GM18519 (cell line): Measurements from ENCODE around the gene NBEA.

Experiments used
- ATAC-seq: cut with Tn5 transposase; IDR thresholded peaks from one replicate; pipeline ENCODE4 v1.9.1; 2021; ENCODE audit warnings: mild to moderate bottlenecking, moderate library complexity; ENCODE audit not compliant: unreplicated experiment, low FRiP score

NBEA gene

DNA sequence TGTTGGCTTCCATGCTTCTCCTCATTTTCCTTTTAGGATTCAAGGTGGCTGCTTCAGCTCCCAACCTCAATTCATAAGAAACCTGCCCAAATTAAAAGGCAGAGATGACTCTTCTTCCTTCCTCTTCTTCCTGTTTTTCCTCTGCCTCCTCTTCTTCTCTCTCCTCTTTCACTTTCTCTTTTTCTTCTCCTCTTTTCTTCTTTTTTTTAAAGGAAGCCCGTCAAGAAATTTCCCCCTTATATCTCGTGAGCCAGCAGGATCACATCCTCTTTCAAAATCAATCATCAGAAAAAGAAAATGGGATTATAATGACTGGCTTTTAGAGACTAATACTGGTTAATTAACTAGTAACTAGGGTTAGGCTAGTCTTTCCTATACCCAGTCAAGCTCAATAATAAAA, 220.3 kb downstream of the NBEA start:
- no peak for ATAC-seq

- peak; percentile 43 for ATAC-seq
Measured at GRCh38 chr13:35163674-35164073, 221.6 kb downstream of the NBEA start.

GRCh38 chr13:35164324-35164932, 222.4 kb downstream of the NBEA start:
- peak; percentile 65 for ATAC-seq

DNA sequence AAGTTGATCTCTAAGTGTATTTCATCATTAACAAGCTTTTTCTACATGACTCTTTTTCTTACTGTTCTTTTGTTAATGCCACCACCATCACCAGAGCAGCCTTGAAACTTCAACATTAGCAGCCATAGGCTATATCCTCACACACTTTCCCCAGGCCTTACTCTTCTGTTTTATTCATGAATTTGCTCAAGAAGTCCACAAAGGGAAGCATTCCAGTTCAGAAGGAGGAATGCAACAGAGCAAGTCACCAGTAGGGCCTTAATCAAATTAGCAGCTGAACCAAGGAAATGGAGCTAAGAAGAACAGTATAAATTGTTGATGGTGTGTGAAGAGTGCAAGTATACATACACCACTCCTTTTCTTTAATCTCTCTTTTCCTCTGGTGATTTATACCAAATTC, 223.1 kb downstream of the NBEA start:
- ATAC-seq = no peak

DNA sequence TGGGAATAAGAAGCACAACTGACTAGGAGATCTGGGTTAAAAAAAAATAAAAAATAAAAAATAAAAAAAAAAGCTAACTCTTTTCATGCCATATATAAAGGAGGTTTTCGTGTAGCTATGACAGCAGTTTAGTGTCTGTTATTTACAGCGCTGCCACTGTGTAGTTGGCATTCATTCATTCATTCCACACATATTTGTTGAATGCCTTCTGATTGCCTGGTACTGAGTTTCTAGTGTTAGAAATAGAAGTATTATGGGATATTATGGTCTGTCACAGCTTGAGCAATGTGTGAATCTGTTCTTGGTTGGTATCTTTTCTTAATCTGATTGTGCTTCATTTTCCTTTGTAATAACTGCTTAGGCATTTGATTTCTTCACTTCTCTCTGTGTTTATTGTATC, 237.4 kb downstream of the NBEA start:
- ATAC-seq = no peak

GRCh38 chr13:35179920-35180663, 238.0 kb downstream of the NBEA start:
- no peak for ATAC-seq

- ATAC-seq = no peak
Measured at GRCh38 chr13:35190241-35190640, 248.2 kb downstream of the NBEA start.

- no peak for ATAC-seq
Measured at GRCh38 chr13:35191883-35192282, 249.8 kb downstream of the NBEA start.

DNA sequence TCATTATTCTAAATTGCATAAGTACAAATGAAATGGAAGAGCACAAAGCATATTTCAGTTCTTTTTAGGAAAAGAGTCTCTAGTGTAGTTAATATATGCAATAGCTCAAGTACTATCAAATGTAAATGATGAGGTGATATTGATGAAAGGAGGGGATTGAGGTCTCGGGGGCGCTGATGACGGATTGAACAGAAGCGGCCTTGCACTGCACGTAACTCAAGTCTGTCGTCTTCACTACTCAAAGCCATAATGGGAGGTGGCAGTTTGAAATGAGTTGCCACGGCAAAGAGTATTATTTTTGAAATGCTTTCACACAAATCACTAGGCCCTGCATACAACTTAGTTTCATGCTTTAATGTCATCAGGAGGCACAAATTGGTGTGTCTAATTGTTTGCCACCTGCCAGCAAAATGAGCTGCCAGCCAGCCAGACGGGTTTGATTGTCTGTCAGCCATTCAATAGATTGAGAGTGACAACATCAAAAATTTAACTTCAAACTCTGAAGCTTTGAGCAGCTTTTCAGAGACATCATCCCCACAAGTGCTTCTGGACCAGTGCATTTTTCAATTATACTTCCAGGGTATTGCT, 256.6 kb downstream of the NBEA start:
- no peak for ATAC-seq

GRCh38 chr13:35208587-35208986, 266.5 kb downstream of the NBEA start:
- no peak for ATAC-seq

DNA sequence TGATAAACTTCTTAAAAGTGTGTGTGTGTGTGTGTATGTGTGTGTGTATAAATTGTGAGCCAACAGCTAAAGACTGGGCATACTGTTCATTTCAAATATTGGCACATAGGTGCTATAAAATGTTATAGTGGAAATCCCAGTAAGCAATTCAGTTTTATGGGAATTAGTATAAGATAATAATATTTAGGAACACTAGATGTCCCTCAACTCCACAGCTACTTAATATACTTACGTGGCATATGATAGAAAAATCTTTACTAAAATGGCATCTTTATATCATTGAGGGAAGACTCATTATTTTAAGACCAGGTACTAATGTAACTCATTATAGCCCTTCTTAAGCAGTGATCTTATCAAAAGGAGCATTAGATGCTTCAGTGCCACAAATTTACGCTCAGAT, 268.2 kb downstream of the NBEA start:
- no peak for ATAC-seq

DNA sequence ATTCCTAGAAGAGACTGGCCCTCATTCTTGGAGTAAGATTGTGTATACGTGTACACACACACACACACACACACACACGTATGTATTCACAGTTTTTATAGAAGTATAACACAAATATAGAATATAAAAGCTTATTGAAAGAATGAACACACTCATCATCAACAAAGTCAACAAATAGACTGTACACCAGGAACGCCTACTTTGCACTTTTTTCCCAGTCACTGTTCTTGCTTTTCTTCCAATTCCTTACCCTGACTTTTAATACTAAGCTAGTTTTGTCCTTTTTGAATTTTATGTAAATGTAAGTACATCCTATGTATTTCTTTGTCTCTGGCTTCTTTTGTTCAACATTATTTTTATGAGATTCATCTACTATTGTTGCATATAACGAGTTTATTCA, 269.9 kb downstream of the NBEA start:
- no peak for ATAC-seq

DNA sequence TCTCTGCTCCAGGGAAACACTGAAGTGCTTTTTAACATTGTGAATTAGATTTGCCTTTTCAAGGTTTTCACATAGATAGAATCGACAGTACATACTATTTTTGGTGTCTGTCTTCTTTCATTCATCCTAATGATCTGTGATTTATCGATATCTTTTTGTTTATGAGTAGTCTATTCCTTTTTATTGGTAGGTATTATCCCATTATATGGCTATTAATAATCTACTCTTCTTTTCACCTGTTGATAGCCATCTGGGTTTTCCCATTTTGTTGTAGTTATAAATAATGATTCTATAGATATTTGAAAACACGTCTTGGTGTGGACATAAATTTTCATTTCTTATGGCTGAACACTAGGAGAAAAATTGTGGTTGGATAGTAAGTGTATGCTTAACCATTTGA, 271.8 kb downstream of the NBEA start:
- ATAC-seq = no peak

GRCh38 chr13:35216131-35216530, 274.1 kb downstream of the NBEA start:
- ATAC-seq = no peak

GRCh38 chr13:35219021-35219420, 277.0 kb downstream of the NBEA start:
- no peak for ATAC-seq

DNA sequence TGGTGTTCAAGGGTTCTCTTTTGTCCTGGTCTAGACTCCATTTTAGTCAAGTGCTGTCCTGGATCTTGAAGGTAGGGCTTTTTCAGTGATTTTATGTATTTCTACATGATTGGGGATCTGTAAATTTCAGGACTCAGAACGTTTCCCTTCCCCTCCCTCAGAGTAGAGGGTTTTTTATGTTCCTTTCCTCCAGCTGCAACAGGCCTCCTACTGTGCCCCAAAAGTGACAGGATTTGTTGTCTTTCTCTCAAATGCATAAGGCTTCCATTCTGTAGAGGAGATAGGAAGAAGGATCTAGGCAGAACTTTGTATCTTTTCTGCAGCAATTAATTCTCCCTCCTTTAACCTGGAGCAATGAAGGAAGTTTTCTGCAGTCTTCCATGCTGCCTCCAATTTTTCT, 283.1 kb downstream of the NBEA start:
- no peak for ATAC-seq

GRCh38 chr13:35225582-35225981, 283.5 kb downstream of the NBEA start:
- ATAC-seq = no peak

GRCh38 chr13:35228536-35228935, 286.5 kb downstream of the NBEA start:
- no peak for ATAC-seq

- ATAC-seq = no peak
Measured at GRCh38 chr13:35231426-35231825, 289.4 kb downstream of the NBEA start.

GRCh38 chr13:35238274-35238673, 296.2 kb downstream of the NBEA start:
- no peak for ATAC-seq

DNA sequence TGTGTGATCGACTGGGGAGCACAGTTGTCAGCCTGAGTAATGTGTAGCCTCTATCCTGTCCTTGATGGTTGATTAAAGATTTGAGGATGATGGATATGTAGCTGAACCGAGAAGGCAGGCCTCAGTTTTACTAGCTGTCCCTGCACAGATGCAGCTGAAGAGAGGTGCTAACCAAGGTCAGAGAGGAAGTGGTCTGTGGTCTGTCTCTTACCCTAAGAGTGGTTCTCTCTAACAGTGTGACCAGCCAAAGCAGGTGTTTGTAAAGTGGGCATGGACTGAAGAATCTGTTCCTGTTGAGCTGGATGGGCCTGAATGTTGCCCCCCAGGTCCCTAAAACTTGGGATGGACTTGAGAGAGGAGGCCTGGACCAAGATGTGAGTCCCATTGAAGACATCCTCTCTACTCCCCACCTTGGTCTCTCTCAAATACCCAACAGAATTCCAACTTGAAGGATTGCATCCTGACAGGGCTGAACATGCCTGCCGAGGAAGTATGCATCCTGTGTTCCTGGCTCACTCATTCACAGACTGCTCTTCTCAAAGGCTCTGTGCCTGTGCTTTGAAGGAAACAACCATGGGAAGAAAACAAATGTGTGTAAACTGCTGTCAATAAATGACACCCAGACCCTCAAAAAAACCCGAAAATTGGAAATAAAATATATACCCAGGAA, 310.6 kb downstream of the NBEA start:
- peak; percentile 85 for ATAC-seq
